Fibroblast of the aortic adventitia (primary cell): ENCODE measurements around the gene CISTR. TPM values are rescaled to one million over a fixed set of nuclear protein-coding genes. Genes with fewer than 3 reads are reported as not detected.

ENCODE experiments used
- DNase-seq: peaks from one replicate; pipeline ENCODE4 v3.0.0-alpha.2; 2010; ENCODE audit warnings: low read depth
- H3K4me3 ChIP-seq: 2 replicates; pipeline ENCODE4 v1.5.1; 2011; ENCODE audit warnings: low read depth, mild to moderate bottlenecking, control low read depth, low read length, moderate library complexity
- CTCF ChIP-seq: IDR thresholded peaks from 2 replicates; pipeline ENCODE4 v1.5.1; 2011; ENCODE audit warnings: mild to moderate bottlenecking, low read length, control low read depth, inconsistent platforms; ENCODE audit not compliant: insufficient read depth
- total RNA-seq: library from RNA; depleted of rRNA; stranded (reverse); fragments of >200 nt; gene quantifications from 2 replicates; pipeline ENCODE4 v1.2.3, GENCODE V29; 2012; ENCODE audit warnings: low replicate concordance

Gene CISTR
- total RNA-seq, 1 donor = not detected

GRCh38 chr12:53754188-53754585, 2.4 kb upstream of the CISTR start:
- H3K4me3 ChIP-seq = no peak overlapping the region
- no peak for DNase-seq
- no peak for TF ChIP-seq CTCF

- DNase-seq = no peak
- no peak for TF ChIP-seq CTCF
These were observed 842 bp upstream of the CISTR start for GRCh38 chr12:53752621-53753020.

GRCh38 chr12:53752192-53752601, 418 bp upstream of the CISTR start:
- no peak for DNase-seq
- no peak overlapping the region for H3K4me3 ChIP-seq
- no peak for TF ChIP-seq CTCF

More at GRCh38 chr12:53752621-53753020, 842 bp upstream of the CISTR start:
- H3K4me3 ChIP-seq = no peak overlapping the region

GRCh38 chr12:53750812-53751335, 905 bp downstream of the CISTR start:
- no peak for TF ChIP-seq CTCF
- DNase-seq = no peak
- H3K4me3 ChIP-seq = peak overlapping the region; percentile 13

GRCh38 chr12:53749986-53750811, 1.6 kb downstream of the CISTR start:
- H3K4me3 ChIP-seq = no peak overlapping the region
- no peak for DNase-seq
- TF ChIP-seq CTCF = no peak

GRCh38 chr12:53748072-53748840, 3.5 kb downstream of the CISTR start:
- TF ChIP-seq CTCF = no peak
- H3K4me3 ChIP-seq = no peak overlapping the region
- DNase-seq = no peak
